Fibroblast of skin of left quadriceps (primary cell): ENCODE measurements around the gene INTS11.
"Not testable (repeated sequence)": the region's sequence is repeated elsewhere in the genome, so short reads cannot be mapped to it uniquely, and the experiment has no call there.

ENCODE experiments used
- DNase-seq, 2 experiments: peaks; one replicate each; pipeline ENCODE4 v3.0.0-alpha.2; 2013; ENCODE audit warnings: low read depth in 2 of 2

INTS11 gene

DNA sequence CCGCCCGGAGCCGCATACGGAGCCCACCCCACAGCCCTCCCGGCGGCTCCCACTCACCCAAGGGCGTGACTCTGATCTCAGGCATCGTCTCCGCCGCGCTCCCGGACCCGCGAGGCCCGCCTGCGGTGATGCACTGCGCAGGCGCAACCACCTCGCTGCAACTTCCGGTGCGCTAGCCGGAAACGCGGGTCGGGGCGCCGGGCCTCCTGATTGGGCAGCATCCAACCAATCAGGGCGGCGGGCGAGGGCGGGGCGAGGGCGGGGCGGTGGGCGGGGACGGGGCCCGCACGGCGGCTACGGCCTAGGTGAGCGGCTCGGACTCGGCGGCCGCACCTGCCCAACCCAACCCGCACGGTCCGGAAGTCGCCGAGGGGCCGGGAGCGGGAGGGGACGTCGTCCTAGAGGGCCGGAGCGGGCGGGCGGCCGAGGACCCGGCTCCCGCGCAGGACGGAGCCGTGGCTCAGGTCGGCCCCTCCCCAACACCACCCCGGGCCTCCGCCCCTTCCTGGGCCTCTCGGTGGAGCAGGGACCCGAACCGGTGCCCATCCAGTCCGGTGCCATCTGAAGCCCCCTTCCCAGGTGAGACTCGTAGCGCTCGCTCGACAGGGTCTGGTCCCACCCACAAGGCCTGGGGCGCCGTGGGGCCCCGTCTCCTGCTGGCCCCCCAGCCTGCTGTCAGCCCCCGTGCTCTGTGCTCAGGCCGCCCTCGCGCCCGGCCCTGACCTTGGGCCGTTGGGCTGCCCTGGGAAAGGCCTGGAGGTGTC lies at the start of gene INTS11, which contains the start of gene CPTP:
INTS11 (minus strand) TSS at position 137 of the 764 bp plus-strand sequence; CDS start at position 85, 52 bp downstream.
CPTP (plus strand) TSS at position 279 of the 764 bp plus-strand sequence. CDS start 2,109 bp downstream, outside the sequence.
- DNase-seq, result peak; percentile 79 to 80

DNA sequence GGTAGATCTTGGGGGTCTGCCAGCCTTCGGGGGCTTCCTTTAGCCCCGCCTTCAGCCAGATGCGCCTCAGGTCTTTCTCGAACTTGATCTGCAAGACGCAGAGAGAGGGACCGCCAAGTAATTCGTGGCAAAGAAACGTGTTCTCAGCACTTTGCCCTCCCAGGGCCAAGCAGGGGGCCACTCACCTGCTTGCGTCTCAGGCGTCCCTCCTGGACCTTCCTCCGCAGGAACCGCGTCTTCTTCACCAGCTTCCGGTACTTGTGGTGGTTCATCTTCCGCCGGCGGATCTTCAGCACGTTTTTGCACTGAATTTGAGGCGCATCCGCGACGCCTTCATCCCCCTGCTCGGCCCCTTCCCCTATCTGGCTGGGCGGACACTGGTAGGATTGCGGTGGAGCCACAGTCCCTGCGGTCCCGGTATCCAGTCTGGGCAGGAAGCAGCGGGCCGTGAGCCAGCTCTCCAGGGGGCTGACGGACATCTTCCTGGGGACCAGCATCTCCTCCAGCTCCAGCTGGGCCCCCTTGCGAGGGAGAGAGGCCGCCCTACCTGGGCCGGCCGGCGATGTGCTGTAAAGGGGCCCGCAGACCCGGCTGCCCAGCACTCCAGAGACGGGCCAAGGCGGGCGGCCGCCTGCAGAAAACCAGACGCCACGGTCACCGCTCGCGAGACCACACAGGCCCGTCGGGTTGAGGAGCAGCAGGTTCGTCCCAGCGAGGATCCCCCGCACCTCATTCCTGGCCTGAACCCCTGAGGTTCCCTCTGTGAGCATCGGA lies 49.5 kb upstream of the INTS11 start:
- DNase-seq, result no peak

- DNase-seq, result no peak
Measured at GRCh38 chr1:1373051-1373814, 48.8 kb upstream of the INTS11 start.

- no peak for DNase-seq
Measured at GRCh38 chr1:1371746-1372711, 47.6 kb upstream of the INTS11 start.

- no peak for DNase-seq
Measured at GRCh38 chr1:1371364-1371745, 46.9 kb upstream of the INTS11 start.

DNA sequence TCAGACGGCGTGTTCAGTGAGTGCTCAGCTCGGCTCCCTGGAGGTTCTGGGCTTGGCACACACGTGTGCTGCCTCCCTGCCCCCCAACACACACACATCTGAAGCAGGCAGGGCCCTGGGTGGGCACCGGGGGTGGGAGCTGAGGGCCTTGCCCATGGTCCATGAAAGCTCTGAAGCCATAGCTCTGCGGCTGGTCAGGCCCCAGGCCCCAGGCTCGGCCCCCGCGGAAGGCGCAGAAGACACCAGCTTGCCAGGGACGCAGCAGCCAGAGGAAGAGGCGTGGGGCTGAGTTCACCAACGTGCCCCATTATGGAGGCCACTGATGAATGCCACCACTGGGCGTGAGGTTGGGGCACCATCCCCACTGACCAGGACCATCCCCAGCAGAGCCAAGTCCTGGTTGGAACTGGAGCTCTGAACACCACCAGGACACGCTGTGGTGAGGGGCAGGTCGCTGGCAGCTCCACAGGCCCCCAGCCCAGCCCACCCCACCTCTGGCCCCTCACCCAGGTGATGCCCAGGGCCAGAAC lies 46.4 kb upstream of the INTS11 start:
- DNase-seq, result no peak

DNA sequence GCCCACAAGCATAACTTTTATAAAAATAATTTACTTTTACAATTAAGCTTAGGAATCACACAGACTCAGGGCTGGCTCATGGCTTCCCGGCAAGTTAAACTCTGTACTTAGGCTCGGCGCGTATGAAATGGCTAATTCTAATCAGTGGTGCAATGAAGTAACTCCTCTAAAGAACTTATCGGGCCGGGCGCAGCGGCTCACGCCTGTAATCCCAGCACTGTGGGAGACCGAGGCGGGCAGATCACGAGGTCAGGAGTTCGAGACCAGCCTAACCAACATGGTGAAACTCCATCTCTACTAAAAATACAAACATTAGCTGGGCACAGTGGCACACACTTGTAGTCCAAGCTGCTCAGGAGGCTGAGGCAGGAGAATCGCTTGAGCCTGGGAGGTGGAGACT lies 45.6 kb upstream of the INTS11 start:
- not testable (repeated sequence) for DNase-seq

DNA sequence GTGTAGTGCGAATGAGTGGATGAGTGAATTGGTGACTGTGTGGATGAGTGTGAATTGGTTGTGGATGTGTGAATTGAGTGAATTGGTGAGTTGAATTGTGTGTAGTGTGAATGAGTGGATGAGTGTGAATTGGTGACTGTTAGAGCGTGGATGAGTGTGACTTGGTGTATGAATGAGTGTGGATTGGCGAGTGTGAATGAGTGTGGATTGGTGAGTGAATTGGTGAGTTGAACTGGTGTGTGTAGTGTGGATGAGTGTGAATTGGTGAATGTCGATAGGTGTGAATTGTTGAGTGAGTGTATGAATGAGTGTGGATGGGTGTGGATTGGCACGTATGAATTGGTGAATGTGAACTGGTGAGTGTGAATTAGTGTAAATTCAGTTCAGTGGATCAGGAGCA lies 42.9 kb upstream of the INTS11 start:
- DNase-seq, result no peak

GRCh38 chr1:1366699-1367066 lies 42.2 kb upstream of the INTS11 start:
- no peak for DNase-seq

GRCh38 chr1:1365875-1366698 lies 41.6 kb upstream of the INTS11 start:
- DNase-seq, result no peak

GRCh38 chr1:1364266-1364665 lies 39.8 kb upstream of the INTS11 start:
- no peak for DNase-seq

GRCh38 chr1:1361982-1362423 lies 37.5 kb upstream of the INTS11 start:
- peak; percentile 50 to 52 for DNase-seq

DNA sequence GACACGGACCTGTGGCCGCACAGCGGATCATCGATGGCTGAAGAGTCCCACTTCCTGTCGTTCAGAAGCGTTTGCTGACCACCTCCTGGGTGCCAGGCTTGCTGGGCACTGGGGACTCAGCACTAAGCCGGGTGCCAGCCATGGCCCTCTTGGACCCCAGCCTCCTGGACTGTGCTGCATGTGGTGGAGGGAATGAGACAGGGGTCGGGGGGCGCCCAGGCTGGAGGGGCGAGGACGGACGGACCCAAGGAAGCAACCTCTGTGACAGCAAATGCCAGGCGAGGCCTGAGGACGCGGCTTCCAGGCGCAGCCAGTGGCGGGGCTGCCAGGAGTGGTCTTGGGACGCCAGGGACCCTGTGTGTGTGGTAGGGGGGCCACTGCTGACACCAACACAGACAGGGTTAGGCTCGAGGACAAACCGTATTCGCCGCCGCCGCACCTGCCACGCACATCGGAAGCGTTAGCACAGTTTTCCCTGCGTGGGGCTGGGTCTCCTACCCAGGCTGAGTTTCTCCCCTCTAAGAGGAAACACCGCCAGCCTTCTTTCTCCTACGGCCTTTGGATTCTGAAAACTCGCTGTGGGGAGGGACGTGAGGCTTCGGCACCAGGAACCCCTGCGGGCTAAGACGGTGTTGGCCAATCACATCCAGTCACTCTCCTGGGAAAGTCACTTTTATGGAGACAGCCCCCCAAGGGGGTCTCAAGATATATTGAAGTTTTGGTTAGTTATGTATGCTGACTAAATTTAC lies 36.9 kb upstream of the INTS11 start:
- no peak for DNase-seq

- peak; percentile 76 to 77 for DNase-seq
Measured at GRCh38 chr1:1360506-1361169, 36.2 kb upstream of the INTS11 start.

DNA sequence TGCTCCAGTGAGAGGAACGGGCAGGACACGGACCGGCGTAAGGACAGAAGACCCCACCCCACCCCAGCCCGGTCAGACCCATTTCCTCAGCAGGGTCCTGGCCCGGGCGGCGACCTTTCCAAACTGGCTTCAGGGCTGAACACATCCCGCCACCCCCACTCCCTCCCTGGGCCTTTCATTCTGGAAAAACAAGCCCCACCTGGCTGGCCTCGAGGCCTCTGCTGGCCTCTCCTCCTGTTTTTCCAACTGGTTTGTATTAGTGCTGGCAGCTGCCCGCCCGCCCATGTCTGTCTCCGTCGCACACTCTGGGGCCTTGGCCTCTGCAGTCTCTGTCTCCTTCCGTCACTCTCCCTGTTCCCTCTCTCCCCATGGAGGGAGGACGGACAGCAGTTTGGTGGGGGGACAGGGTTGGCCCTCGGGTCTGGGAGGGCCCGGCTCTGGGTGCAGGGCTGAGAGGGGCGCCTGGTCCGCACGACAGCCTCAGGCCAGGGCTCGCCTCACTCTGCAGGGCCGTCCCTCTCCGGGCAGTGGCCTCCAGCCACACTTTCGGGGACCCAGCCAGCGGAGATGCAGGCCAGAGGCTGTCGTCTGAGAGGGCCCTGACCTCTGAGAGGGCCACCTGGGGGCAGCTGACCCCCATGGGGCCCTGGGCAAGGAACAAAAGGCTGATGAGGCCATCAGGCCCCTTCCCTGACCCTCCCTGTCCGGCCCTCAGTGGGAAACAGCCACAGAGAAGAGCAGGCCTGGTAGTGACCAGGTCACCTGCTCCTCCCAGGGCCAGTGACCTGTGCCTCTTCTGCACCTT lies 35.4 kb upstream of the INTS11 start:
- DNase-seq, result peak in 1 of 2 experiments; percentile 39

- DNase-seq, result peak; percentile 42 to 47
Measured at GRCh38 chr1:1359308-1359663, 34.8 kb upstream of the INTS11 start.

- peak; percentile 65 to 75 for DNase-seq
Measured at GRCh38 chr1:1358433-1359271, 34.2 kb upstream of the INTS11 start, which contains the start of gene MXRA8. TSS of gene MXRA8 (minus strand) at chr1:1358555. CDS start at chr1:1358504, 51 bp downstream.
